Heart left ventricle (tissue), 13 donors: ENCODE results near the gene ARHGAP20.

Source experiments
- CTCF ChIP-seq, 12 donors: fragments of 200-600 bp; sonication (generic) in 4 of 12; IDR thresholded peaks; one replicate each; pipeline versions ENCODE4 v1.5.0 to v1.8.0; 2018 to 2022; ENCODE audit warnings: antibody characterized with exemption in 12 of 12, mild to moderate bottlenecking in 5 of 12
- POLR2A ChIP-seq, 2 donors: fragments of 450-650 bp; IDR thresholded peaks; one replicate each; pipeline ENCODE4 v1.6.1; 2017; ENCODE audit warnings: antibody characterized with exemption in 2 of 2, mild to moderate bottlenecking in 2 of 2, moderate library complexity in 2 of 2
- donor health status: ischemic (EF 13 %, LVEDD 7.1; RV severe dilation, severe dysfunction).
- donor health status: DM: no; HTN: yes; CAD: no.
- donor health status: DM: no; HTN: no; CAD: no.
- donor health status: ischemic (EF 25% LVEDD 6.9; RV normal size, moderate dysfunction).
- donor health status: ischemic (EF 25% LVEDD 5.7; RV mildly dilated, moderate dysfunction).
- donor health status: ischemic (EF 35%, LVEDD 5.7; RV mildly dilated, moderate dysfunction).
- donor health status: nonischemic (EF 11% LVEDD 7.7; RV severe dilation, severe dysfunction).
- donor health status: DM: yes; HTN: yes; CAD: no.
- donor health status: PGD.
- donor health status: ischemic (EF 29% LVEDD 5.4; RV normal size, mild dysfunction).
- donor health status: nonischemic (EF 23%, LVEDD 6.1; RV moderate dilation, normal function).

- no peak for TF ChIP-seq CTCF (IDR thresholded peaks at IDR 0.05)
- no peak for TF ChIP-seq POLR2A (IDR thresholded peaks at IDR 0.05)
These were observed 16.2 kb upstream of the ARHGAP20 start for GRCh38 chr11:110728476-110728875.
